Measurements from ENCODE around the gene SLN. TPM values are rescaled to one million over a fixed set of nuclear protein-coding genes. Genes with fewer than 3 reads are reported as not detected.
"Not testable (repeated sequence)": the region's sequence is repeated elsewhere in the genome, so short reads cannot be mapped to it uniquely, and the experiment has no call there.

The SLN gene
- not detected for total RNA-seq

- Histone ChIP-seq H3K27me3 (no peaks in the 10 kb centered on the region), H3K4me3 (no peak within 1 kb of the TSS), H3K4me1 (no peaks in the 10 kb centered on the region), H3K36me3 (no peaks in the 10 kb centered on the region), H3K9me3 (no peaks in the 10 kb centered on the region), H3K27ac (no peak within 1 kb of the TSS)
- no peak for TF ChIP-seq CTCF (IDR thresholded peaks at IDR 0.05)
- no peak for DNase-seq (ENCODE audit: low spot score in 2 of 2)
- intact Hi-C loops (cut with DNase I): no loop called here
Observed at GRCh38 chr11:107711861-107712755, at the start of gene SLN. TSS of gene SLN (minus strand) at chr11:107712056.

- intact Hi-C loops (cut with DNase I); H3K4me3 ChIP-seq; H3K9me3 ChIP-seq; H3K4me1 ChIP-seq; DNase-seq (ENCODE audit: low spot score in 2 of 2); H3K27me3 ChIP-seq; H3K27ac ChIP-seq; H3K36me3 ChIP-seq: not testable (repeated sequence)
Observed at GRCh38 chr11:107758719-107759355, 47.0 kb upstream of the SLN start.

GRCh38 chr11:107757661-107758060, 45.8 kb upstream of the SLN start:
- no peaks in the 10 kb centered on the region for H3K36me3 ChIP-seq
- H3K9me3 ChIP-seq: no peaks in the 10 kb centered on the region
- H3K27me3 ChIP-seq: no peaks in the 10 kb centered on the region
- H3K4me1 ChIP-seq: no peaks in the 10 kb centered on the region
- no peak for DNase-seq (ENCODE audit: low spot score in 2 of 2)
- TF ChIP-seq CTCF (IDR thresholded peaks at IDR 0.05): no peak
- intact Hi-C loops (cut with DNase I): no loop called here
- no peak overlapping the region for H3K4me3 ChIP-seq
- no peak overlapping the region for H3K27ac ChIP-seq

- intact Hi-C loops (cut with DNase I): no loop called here
- H3K9me3 ChIP-seq: no peaks in the 10 kb centered on the region
Observed at GRCh38 chr11:107756553-107756952, 44.7 kb upstream of the SLN start.

GRCh38 chr11:107752949-107753822, 41.3 kb upstream of the SLN start:
- H3K4me3 ChIP-seq: no peak overlapping the region
- no peaks in the 10 kb centered on the region for H3K9me3 ChIP-seq
- TF ChIP-seq CTCF (IDR thresholded peaks at IDR 0.05): no peak
- intact Hi-C loops (cut with DNase I): no loop called here
- H3K27ac ChIP-seq: no peak overlapping the region
- no peak for DNase-seq (ENCODE audit: low spot score in 2 of 2)
- no peaks in the 10 kb centered on the region for H3K36me3 ChIP-seq
- no peaks in the 10 kb centered on the region for H3K4me1 ChIP-seq
- H3K27me3 ChIP-seq: no peaks in the 10 kb centered on the region

More at GRCh38 chr11:107756553-107756952, 44.7 kb upstream of the SLN start:
- Histone ChIP-seq H3K27me3 (no peaks in the 10 kb centered on the region), H3K36me3 (no peaks in the 10 kb centered on the region), H3K4me3 (no peak overlapping the region), H3K4me1 (no peaks in the 10 kb centered on the region), H3K27ac (no peak overlapping the region)
- no peak for TF ChIP-seq CTCF (IDR thresholded peaks at IDR 0.05)
- DNase-seq (ENCODE audit: low spot score in 2 of 2): no peak

Measured in ascending aorta (tissue), 2 donors.